K562 (cell line): Measurements from ENCODE around the gene FLCN. TPM values are rescaled to one million over a fixed set of nuclear protein-coding genes. Genes with fewer than 3 reads are reported as not detected.

ENCODE experiments used
- KDM5B ChIP-seq: fragments of 200-600 bp; sonication (generic); IDR thresholded peaks from 2 replicates; pipeline ENCODE4 v1.6.1; 2012; ENCODE audit warnings: low read depth, mild to moderate bottlenecking, moderate library complexity, low read length, control low read depth, inconsistent platforms; ENCODE audit not compliant: insufficient replicate concordance
- NCOA6 ChIP-seq: fragments of 450-650 bp; IDR thresholded peaks from 2 replicates; pipeline ENCODE4 v1.6.1; 2017; ENCODE audit warnings: mild to moderate bottlenecking
- POLR2A ChIP-seq: fragments of 450-650 bp; conservative IDR thresholded peaks from 2 replicates; pipeline ENCODE4 v1.6.1; 2016
- RBM25 ChIP-seq: fragments of 200-400 bp; formaldehyde crosslinking; IDR thresholded peaks from 2 replicates; pipeline ENCODE4 v1.6.1; 2018; ENCODE audit warnings: low read length, low read depth, moderate library complexity; ENCODE audit not compliant: severe bottlenecking
- TARDBP ChIP-seq: fragments of 450-650 bp; IDR thresholded peaks from 2 replicates; pipeline ENCODE4 v1.6.1; 2016
- polyA plus RNA-seq, 8 experiments: library from polyadenylated mRNA; depleted of rRNA in 4 of 8; stranded (reverse) in 5 of 8; unstranded in 3 of 8; fragments of >200 nt; fragmentation: Nextera tagmentation in 2 of 8; fragmentation: Illumina TruSeq in 1 of 8; extraction: Ambion mirVana in 2 of 8; extraction: Trizol in 1 of 8; gene quantifications; 2 replicates each; pipeline versions ENCODE4 v1.2.1 to v1.2.3, GENCODE V29; 2011 to 2014; ENCODE audit warnings: inconsistent platforms in 1 of 8, missing spikeins in 1 of 8
- total RNA-seq, 7 experiments: library from RNA; depleted of rRNA in 6 of 7; stranded (reverse); fragments of >200 nt in 6 of 7; fragmentation: Illumina TruSeq in 2 of 7; extraction: Trizol in 2 of 7; gene quantifications; 2 replicates each; pipeline versions ENCODE4 v1.2.1 to v1.2.3, GENCODE V29; 2011 to 2021; ENCODE audit warnings: low replicate concordance in 1 of 7
- TF ChIP-seq, protein P1 (sequence below): fragments of 450-650 bp; IDR thresholded peaks from 2 replicates; pipeline ENCODE4 v1.6.1; 2016; ENCODE audit warnings: mild to moderate bottlenecking, moderate library complexity
- TF ChIP-seq, protein P2 (sequence below): fragments of 250-450 bp; sonication (Bioruptor Pico); IDR thresholded peaks from 2 replicates; pipeline ENCODE4 v1.4.0; 2020
- TF ChIP-seq, protein P3 (sequence below): sonication (generic); formaldehyde crosslinking; IDR thresholded peaks from 2 replicates; pipeline ENCODE4 v1.8.0; 2022; ENCODE audit warnings: missing genetic modification reagents, mild to moderate bottlenecking, moderate library complexity, borderline replicate concordance
- TF ChIP-seq, protein P4 (sequence below): sonication (generic); formaldehyde crosslinking; IDR thresholded peaks from 2 replicates; pipeline ENCODE4 v1.9.0; 2022; ENCODE audit warnings: mild to moderate bottlenecking, missing genetic modification reagents
- TF ChIP-seq, protein P5 (sequence below), 2 experiments: fragments of 450-650 bp; conservative IDR thresholded peaks; 2 replicates each; pipeline ENCODE4 v1.6.1; 2017; ENCODE audit warnings: mild to moderate bottlenecking in 2 of 2, moderate library complexity in 2 of 2

Gene FLCN
- total and polyA plus RNA-seq, 9 of the 15 experiments (the other 6 are each of a cell fraction or from before 2014, with no cell fraction given): 1.6 to 33.5 (median 10.9) TPM

DNA sequence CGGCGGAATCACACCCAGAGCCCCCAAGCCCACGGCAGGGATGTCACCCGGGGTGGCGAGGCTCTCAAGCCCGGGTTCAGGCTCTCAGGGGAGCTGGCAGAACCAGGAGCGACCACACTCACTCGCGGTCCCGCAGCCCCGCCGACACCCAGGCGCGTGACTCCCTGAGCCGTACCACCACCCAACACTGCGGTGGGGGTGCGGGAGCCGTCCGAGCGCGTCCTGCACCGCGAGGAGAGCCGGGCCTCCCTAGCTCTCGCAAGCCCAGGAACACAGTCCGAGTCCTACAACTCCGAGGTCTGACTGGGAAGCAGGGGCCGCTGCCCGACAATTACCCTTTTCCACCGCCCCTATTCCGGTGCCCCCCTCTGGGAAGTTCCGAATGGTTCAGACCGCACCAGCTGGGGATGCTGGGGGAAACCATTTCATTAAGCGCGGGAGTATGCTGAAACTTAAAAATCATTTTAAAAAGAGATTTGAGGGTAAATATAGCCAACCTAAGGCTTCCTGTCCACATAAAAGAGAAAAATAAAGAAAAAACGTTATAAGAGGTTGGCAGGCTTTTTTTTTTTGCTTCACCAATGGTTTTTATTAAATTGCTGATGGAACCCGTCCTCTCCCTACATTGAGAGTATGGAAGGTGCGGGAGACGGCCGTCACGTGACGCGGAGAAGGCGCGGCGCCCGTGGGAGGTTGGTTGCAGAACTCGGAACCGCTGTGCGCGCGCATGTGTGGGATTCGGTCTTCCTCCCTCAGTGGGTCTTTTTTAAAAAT is at the start of gene FLCN (continued):
- TF ChIP-seq, protein P1, sequence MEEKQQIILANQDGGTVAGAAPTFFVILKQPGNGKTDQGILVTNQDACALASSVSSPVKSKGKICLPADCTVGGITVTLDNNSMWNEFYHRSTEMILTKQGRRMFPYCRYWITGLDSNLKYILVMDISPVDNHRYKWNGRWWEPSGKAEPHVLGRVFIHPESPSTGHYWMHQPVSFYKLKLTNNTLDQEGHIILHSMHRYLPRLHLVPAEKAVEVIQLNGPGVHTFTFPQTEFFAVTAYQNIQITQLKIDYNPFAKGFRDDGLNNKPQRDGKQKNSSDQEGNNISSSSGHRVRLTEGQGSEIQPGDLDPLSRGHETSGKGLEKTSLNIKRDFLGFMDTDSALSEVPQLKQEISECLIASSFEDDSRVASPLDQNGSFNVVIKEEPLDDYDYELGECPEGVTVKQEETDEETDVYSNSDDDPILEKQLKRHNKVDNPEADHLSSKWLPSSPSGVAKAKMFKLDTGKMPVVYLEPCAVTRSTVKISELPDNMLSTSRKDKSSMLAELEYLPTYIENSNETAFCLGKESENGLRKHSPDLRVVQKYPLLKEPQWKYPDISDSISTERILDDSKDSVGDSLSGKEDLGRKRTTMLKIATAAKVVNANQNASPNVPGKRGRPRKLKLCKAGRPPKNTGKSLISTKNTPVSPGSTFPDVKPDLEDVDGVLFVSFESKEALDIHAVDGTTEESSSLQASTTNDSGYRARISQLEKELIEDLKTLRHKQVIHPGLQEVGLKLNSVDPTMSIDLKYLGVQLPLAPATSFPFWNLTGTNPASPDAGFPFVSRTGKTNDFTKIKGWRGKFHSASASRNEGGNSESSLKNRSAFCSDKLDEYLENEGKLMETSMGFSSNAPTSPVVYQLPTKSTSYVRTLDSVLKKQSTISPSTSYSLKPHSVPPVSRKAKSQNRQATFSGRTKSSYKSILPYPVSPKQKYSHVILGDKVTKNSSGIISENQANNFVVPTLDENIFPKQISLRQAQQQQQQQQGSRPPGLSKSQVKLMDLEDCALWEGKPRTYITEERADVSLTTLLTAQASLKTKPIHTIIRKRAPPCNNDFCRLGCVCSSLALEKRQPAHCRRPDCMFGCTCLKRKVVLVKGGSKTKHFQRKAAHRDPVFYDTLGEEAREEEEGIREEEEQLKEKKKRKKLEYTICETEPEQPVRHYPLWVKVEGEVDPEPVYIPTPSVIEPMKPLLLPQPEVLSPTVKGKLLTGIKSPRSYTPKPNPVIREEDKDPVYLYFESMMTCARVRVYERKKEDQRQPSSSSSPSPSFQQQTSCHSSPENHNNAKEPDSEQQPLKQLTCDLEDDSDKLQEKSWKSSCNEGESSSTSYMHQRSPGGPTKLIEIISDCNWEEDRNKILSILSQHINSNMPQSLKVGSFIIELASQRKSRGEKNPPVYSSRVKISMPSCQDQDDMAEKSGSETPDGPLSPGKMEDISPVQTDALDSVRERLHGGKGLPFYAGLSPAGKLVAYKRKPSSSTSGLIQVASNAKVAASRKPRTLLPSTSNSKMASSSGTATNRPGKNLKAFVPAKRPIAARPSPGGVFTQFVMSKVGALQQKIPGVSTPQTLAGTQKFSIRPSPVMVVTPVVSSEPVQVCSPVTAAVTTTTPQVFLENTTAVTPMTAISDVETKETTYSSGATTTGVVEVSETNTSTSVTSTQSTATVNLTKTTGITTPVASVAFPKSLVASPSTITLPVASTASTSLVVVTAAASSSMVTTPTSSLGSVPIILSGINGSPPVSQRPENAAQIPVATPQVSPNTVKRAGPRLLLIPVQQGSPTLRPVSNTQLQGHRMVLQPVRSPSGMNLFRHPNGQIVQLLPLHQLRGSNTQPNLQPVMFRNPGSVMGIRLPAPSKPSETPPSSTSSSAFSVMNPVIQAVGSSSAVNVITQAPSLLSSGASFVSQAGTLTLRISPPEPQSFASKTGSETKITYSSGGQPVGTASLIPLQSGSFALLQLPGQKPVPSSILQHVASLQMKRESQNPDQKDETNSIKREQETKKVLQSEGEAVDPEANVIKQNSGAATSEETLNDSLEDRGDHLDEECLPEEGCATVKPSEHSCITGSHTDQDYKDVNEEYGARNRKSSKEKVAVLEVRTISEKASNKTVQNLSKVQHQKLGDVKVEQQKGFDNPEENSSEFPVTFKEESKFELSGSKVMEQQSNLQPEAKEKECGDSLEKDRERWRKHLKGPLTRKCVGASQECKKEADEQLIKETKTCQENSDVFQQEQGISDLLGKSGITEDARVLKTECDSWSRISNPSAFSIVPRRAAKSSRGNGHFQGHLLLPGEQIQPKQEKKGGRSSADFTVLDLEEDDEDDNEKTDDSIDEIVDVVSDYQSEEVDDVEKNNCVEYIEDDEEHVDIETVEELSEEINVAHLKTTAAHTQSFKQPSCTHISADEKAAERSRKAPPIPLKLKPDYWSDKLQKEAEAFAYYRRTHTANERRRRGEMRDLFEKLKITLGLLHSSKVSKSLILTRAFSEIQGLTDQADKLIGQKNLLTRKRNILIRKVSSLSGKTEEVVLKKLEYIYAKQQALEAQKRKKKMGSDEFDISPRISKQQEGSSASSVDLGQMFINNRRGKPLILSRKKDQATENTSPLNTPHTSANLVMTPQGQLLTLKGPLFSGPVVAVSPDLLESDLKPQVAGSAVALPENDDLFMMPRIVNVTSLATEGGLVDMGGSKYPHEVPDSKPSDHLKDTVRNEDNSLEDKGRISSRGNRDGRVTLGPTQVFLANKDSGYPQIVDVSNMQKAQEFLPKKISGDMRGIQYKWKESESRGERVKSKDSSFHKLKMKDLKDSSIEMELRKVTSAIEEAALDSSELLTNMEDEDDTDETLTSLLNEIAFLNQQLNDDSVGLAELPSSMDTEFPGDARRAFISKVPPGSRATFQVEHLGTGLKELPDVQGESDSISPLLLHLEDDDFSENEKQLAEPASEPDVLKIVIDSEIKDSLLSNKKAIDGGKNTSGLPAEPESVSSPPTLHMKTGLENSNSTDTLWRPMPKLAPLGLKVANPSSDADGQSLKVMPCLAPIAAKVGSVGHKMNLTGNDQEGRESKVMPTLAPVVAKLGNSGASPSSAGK: no peak
- TF ChIP-seq, protein P2, sequence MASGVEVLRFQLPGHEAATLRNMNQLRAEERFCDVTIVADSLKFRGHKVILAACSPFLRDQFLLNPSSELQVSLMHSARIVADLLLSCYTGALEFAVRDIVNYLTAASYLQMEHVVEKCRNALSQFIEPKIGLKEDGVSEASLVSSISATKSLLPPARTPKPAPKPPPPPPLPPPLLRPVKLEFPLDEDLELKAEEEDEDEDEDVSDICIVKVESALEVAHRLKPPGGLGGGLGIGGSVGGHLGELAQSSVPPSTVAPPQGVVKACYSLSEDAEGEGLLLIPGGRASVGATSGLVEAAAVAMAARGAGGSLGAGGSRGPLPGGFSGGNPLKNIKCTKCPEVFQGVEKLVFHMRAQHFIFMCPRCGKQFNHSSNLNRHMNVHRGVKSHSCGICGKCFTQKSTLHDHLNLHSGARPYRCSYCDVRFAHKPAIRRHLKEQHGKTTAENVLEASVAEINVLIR (CRISPR knock-in tag): no peak
- TF ChIP-seq, protein P3, sequence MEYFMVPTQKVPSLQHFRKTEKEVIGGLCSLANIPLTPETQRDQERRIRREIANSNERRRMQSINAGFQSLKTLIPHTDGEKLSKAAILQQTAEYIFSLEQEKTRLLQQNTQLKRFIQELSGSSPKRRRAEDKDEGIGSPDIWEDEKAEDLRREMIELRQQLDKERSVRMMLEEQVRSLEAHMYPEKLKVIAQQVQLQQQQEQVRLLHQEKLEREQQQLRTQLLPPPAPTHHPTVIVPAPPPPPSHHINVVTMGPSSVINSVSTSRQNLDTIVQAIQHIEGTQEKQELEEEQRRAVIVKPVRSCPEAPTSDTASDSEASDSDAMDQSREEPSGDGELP (CRISPR knock-in tag): peak; percentile 98
- TF ChIP-seq KDM5B: peak; percentile 50
- TF ChIP-seq POLR2A: peak; percentile 67
- TF ChIP-seq, protein P4, sequence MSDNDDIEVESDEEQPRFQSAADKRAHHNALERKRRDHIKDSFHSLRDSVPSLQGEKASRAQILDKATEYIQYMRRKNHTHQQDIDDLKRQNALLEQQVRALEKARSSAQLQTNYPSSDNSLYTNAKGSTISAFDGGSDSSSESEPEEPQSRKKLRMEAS: 0 out of 2 replicates have a peak, but pooled peaks have one; percentile 12
- no peak for TF ChIP-seq TARDBP
- no peak for TF ChIP-seq NCOA6
- TF ChIP-seq, protein P5, sequence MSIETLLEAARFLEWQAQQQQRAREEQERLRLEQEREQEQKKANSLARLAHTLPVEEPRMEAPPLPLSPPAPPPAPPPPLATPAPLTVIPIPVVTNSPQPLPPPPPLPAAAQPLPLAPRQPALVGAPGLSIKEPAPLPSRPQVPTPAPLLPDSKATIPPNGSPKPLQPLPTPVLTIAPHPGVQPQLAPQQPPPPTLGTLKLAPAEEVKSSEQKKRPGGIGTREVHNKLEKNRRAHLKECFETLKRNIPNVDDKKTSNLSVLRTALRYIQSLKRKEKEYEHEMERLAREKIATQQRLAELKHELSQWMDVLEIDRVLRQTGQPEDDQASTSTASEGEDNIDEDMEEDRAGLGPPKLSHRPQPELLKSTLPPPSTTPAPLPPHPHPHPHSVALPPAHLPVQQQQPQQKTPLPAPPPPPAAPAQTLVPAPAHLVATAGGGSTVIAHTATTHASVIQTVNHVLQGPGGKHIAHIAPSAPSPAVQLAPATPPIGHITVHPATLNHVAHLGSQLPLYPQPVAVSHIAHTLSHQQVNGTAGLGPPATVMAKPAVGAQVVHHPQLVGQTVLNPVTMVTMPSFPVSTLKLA (conservative IDR thresholded peaks at IDR 0.05): peak; percentile 91 to 95
- no peak for TF ChIP-seq RBM25
